Activated CD8-positive, alpha-beta memory T cell treated with anti-CD3 and anti-CD28 coated beads for 24 hours (primary cell): Measurements from ENCODE around the gene CDY2B.
"Not testable (repeated sequence)": the region's sequence is repeated elsewhere in the genome, so short reads cannot be mapped to it uniquely, and the experiment has no call there.

Experiments
- DNase-seq: peaks from one replicate; pipeline ENCODE4 v3.0.0-alpha.2; 2020

Gene CDY2B

GRCh38 chrY:17880120-17880519 lies at the start of gene CDY2B:
Gene CDY2B, minus strand, starts transcription at chrY:17880220. Its CDS starts 328 bp downstream, at chrY:17879892.
- DNase-seq = not testable (repeated sequence)

- not testable (repeated sequence) for DNase-seq
These were observed 28.0 kb upstream of the CDY2B start for GRCh38 chrY:17908009-17908408.

- DNase-seq = not testable (repeated sequence)
These were observed 27.3 kb upstream of the CDY2B start for GRCh38 chrY:17907351-17907750.

- DNase-seq = not testable (repeated sequence)
These were observed 1.7 kb upstream of the CDY2B start for GRCh38 chrY:17881697-17882096.

- not testable (repeated sequence) for DNase-seq
These were observed 3.3 kb downstream of the CDY2B start for GRCh38 chrY:17876767-17877166.

- DNase-seq = not testable (repeated sequence)
These were observed 4.6 kb downstream of the CDY2B start for GRCh38 chrY:17875401-17875800.

- not testable (repeated sequence) for DNase-seq
These were observed 8.7 kb downstream of the CDY2B start for GRCh38 chrY:17871194-17871903.

GRCh38 chrY:17870737-17871136 lies 9.3 kb downstream of the CDY2B start:
- not testable (repeated sequence) for DNase-seq

- DNase-seq = not testable (repeated sequence)
These were observed 12.2 kb downstream of the CDY2B start for GRCh38 chrY:17867850-17868249.

- DNase-seq = not testable (repeated sequence)
These were observed 19.4 kb downstream of the CDY2B start for GRCh38 chrY:17860634-17861033.

- not testable (repeated sequence) for DNase-seq
These were observed 22.8 kb downstream of the CDY2B start for GRCh38 chrY:17856963-17857848.

GRCh38 chrY:17856508-17856907 lies 23.5 kb downstream of the CDY2B start:
- DNase-seq = not testable (repeated sequence)

- not testable (repeated sequence) for DNase-seq
These were observed 30.9 kb downstream of the CDY2B start for GRCh38 chrY:17849131-17849530.

- DNase-seq = not testable (repeated sequence)
These were observed 47.9 kb downstream of the CDY2B start for GRCh38 chrY:17832149-17832548.
